Right lobe of liver (tissue), 6 donors: ENCODE data around the gene MCCC1. TPM values are rescaled to one million over a fixed set of nuclear protein-coding genes. Genes with fewer than 3 reads are reported as not detected.

ENCODE experiments used
- ATAC-seq, 4 donors: fragments of 200-7000 bp; cut with Tn5 transposase; one replicate each; pipeline ENCODE4 v1.9.1; 2020; ENCODE audit warnings: mild to moderate bottlenecking in 4 of 4, moderate library complexity in 4 of 4
- DNase-seq, 3 donors: peaks; one replicate each; pipeline ENCODE4 v3.0.0-alpha.2; 2020
- H3K27ac ChIP-seq, 3 donors: fragments of 200-600 bp; one replicate each; pipeline ENCODE4 v1.8.0; 2022
- H3K27me3 ChIP-seq, 2 donors: fragments of 200-600 bp; one replicate each; pipeline ENCODE4 v1.8.0; 2022
- H3K36me3 ChIP-seq, 4 donors: fragments of 200-600 bp; sonication (generic) in 1 of 4; one replicate each; pipeline versions ENCODE4 v1.5.1 to v1.8.0; 2017 to 2022; ENCODE audit warnings: control low read depth in 1 of 4
- H3K4me1 ChIP-seq, 4 donors: fragments of 200-600 bp; sonication (generic) in 1 of 4; one replicate each; pipeline versions ENCODE4 v1.5.1 to v1.8.0; 2017 to 2022; ENCODE audit warnings: control low read depth in 1 of 4
- H3K4me3 ChIP-seq, 3 donors: fragments of 200-600 bp; one replicate each; pipeline ENCODE4 v1.8.0; 2022
- H3K9me3 ChIP-seq, 4 donors: fragments of 200-600 bp; sonication (generic) in 1 of 4; one replicate each; pipeline versions ENCODE4 v1.5.1 to v1.8.0; 2017 to 2022; ENCODE audit warnings: control low read depth in 1 of 4
- POLR2A ChIP-seq: fragments of 450-650 bp; IDR thresholded peaks from one replicate; pipeline ENCODE4 v1.6.1; 2017; ENCODE audit warnings: antibody characterized with exemption, mild to moderate bottlenecking
- WGBS: methylation state at CpG from one replicate; pipeline ENCODE4 v1.1.6; 2018; ENCODE audit warnings: low coverage, low lambda C conversion rate; ENCODE audit not compliant: insufficient coverage; ENCODE audit errors: missing lambda C conversion rate; 5-methylcytosine and 5-hydroxymethylcytosine counted together
- intact Hi-C, 2 donors: fragments of 100-400 bp; cut with DNase I; formaldehyde crosslinking; loops; one replicate each; pipeline versions ENCODE4 v1.11.2 to v1.14.1; 2022
- total RNA-seq, 6 experiments: library from RNA; depleted of rRNA in 2 of 6; stranded (reverse); fragments of >200 nt in 2 of 6; fragmentation: NEBNext Ultra II Directional in 3 of 6; extraction: Animal tissue kit (Norgen Biotek cat#: 25700) in 3 of 6; gene quantifications; one replicate each; pipeline versions ENCODE4 v1.1.0 to v1.2.4, GENCODE V29; 2016 to 2023
- TF ChIP-seq, protein P1 (sequence below), 4 donors: fragments of 200-600 bp in 3 of 4; fragments of 450-650 bp in 1 of 4; IDR thresholded peaks; one replicate each; pipeline versions ENCODE4 v1.5.1 to v1.8.0; 2016 to 2022; ENCODE audit warnings: antibody characterized with exemption in 4 of 4, mild to moderate bottlenecking in 2 of 4
- donor health status: DM: no; HTN: yes; CAD: no.
- donor health status: DM: no; HTN: no; CAD: no.
- donor health status: DM: no; HTN: no; CAD: no.
- donor health status: DM: no; HTN: yes; CAD: no.
- donor health status: DM: no; HTN: yes; CAD: no.

The MCCC1 gene
- total RNA-seq, 6 experiments from 2014 or later, result 34.0 to 57.0 (median 48.2) TPM

DNA sequence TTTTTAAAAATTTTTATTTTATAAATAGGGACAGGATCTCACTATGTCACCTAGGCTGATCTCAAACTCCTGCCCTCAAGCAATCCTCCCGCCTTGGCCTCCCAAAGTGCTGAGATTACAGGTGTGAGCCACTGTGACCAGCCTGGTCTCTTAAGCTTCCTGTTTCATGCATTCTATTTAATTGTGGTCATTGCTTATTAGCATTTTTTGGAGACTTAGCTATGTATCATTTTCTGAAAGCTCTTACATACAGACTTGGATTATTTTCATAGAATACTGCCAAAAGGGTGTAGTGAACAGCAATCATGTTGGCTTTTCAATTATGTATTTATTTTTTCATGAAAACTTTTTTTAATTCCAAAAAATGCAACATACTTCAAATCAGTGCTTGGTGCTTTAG, 67.5 kb downstream of the MCCC1 start:
- intact Hi-C loops, result no loop called here
- Histone ChIP-seq H3K27ac (no peak overlapping the region), H3K9me3 (no peaks in the 10 kb centered on the region), H3K4me3 (no peak overlapping the region), H3K36me3 (peaks cover 0 to 6% (median under 1%) of the 10 kb centered on the region in 4 donors), H3K27me3 (no peaks in the 10 kb centered on the region), H3K4me1 (peaks cover 0 to 15% (median 5%) of the 10 kb centered on the region in 4 donors)
- TF ChIP-seq, protein P1, sequence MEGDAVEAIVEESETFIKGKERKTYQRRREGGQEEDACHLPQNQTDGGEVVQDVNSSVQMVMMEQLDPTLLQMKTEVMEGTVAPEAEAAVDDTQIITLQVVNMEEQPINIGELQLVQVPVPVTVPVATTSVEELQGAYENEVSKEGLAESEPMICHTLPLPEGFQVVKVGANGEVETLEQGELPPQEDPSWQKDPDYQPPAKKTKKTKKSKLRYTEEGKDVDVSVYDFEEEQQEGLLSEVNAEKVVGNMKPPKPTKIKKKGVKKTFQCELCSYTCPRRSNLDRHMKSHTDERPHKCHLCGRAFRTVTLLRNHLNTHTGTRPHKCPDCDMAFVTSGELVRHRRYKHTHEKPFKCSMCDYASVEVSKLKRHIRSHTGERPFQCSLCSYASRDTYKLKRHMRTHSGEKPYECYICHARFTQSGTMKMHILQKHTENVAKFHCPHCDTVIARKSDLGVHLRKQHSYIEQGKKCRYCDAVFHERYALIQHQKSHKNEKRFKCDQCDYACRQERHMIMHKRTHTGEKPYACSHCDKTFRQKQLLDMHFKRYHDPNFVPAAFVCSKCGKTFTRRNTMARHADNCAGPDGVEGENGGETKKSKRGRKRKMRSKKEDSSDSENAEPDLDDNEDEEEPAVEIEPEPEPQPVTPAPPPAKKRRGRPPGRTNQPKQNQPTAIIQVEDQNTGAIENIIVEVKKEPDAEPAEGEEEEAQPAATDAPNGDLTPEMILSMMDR (IDR thresholded peaks at IDR 0.05), result no peak
- TF ChIP-seq POLR2A, result no peak
- DNase-seq (no peak), ATAC-seq (no peak)
- WGBS, result no CpG with 5 or more reads among the region's 1 CpG

DNA sequence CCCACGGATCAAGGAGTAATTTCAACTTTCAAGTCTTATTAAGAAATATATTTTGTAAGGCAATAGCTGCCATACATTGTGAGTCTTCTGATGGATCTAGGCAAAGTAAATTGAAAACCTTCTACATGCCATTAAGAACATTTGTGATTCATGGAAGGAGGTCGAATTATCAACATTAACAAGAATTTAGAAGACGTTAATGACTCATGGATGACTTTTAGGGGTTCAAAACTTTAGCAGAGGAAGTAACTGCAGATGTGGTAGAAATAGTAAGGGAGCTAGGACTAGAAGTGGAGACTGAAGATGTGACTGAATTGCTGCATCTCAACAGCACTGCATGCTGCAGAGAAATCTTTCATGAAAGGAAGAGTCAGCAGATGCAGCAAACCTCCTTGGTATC, 70.9 kb downstream of the MCCC1 start:
- Histone ChIP-seq H3K27me3 (no peaks in the 10 kb centered on the region), H3K27ac (no peak overlapping the region), H3K4me1 (peaks cover 0 to 19% (median 6%) of the 10 kb centered on the region in 4 donors), H3K36me3 (peaks cover 0 to 6% (median 0%) of the 10 kb centered on the region in 4 donors), H3K4me3 (no peak overlapping the region), H3K9me3 (no peaks in the 10 kb centered on the region)
- intact Hi-C loops, result no loop called here
- no peak for TF ChIP-seq POLR2A
- TF ChIP-seq, protein P1 (IDR thresholded peaks at IDR 0.05), result no peak
- 72% methylated on average over 3 of the region's 3 CpGs for WGBS
- DNase-seq (no peak), ATAC-seq (no peak)

DNA sequence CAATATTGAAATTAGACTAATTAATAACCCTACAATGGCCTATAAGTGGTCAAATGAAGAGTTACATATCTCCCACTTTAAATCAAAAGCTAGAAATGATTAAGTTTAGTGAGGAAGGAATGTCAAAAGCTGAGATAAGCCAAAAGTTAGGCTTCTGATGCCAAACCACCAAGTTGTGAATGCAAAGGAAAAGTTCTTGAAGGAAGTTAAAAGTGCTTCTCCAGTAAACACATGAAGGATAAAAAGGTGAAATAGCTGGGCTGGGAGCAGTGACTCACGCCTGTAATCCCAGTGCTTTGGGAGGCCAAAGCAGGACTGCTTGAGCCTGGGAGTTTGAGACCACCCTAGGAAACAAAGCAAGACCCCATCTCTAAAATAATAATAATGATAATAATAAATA, 72.0 kb downstream of the MCCC1 start:
- DNase-seq, result no peak
- WGBS, result 100% methylated on average over 1 of the region's 1 CpG
- ATAC-seq, result no peak
- no peak overlapping the region for H3K27ac ChIP-seq
- H3K9me3 ChIP-seq, result no peaks in the 10 kb centered on the region
- H3K4me3 ChIP-seq, result no peak overlapping the region
- peaks cover 0 to 6% (median under 1%) of the 10 kb centered on the region in 4 donors for H3K36me3 ChIP-seq
- no peaks in the 10 kb centered on the region for H3K27me3 ChIP-seq
- peaks cover 0 to 11% (median 4%) of the 10 kb centered on the region in 4 donors for H3K4me1 ChIP-seq
- no peak for TF ChIP-seq POLR2A
- TF ChIP-seq, protein P1 (IDR thresholded peaks at IDR 0.05), result no peak
- intact Hi-C loops, result no loop called here

DNA sequence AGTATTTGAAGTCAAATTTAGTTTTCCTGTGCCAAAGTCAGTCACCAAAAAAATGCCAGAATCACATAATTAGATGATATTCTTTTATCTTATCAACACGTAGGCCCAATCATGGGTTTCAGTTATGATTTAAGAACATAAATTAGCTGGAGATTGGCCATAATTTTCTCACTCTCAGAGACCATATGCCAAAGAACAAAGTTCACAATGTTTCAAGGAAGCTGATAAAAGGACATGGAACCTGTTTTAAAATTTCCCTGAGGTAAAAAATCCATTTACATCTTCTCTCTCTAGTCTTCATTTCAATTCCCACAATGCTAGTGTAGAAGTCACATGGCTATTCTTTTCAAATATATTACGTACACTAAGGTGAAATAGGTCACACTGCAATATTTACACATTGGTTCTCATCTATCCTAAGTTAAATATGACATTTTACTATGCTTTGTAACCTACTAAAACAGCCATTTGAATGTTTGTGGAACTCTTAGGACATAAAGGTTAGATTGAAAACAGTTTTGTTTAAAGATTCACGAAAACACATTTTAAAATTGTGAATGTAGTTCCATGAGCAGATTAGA, 76.3 kb downstream of the MCCC1 start:
- Histone ChIP-seq H3K4me1 (peaks cover 0 to 11% (median 3%) of the 10 kb centered on the region in 4 donors), H3K36me3 (peaks cover 0 to 38% (median 11%) of the 10 kb centered on the region in 4 donors), H3K27ac (peak overlapping the region in 1 of 3 donors; percentile 19), H3K27me3 (no peaks in the 10 kb centered on the region), H3K4me3 (no peak overlapping the region), H3K9me3 (no peaks in the 10 kb centered on the region)
- peak; percentile 34 to 82 (median 68) for ATAC-seq
- no peak for DNase-seq
- intact Hi-C loops, result no loop called here
- TF ChIP-seq, protein P1 (IDR thresholded peaks at IDR 0.05), result no peak
- TF ChIP-seq POLR2A, result no peak
- WGBS, result 37% methylated on average over 3 of the region's 3 CpGs
